Small intestine (tissue), 7 donors: ENCODE results near the gene ZNF490. TPM values are rescaled to one million over a fixed set of nuclear protein-coding genes. Genes with fewer than 3 reads are reported as not detected.
A peak's percentile ranks its signal among the peaks of the same experiment; 100 is the strongest.
"Not testable (repeated sequence)": the region's sequence is repeated elsewhere in the genome, so short reads cannot be mapped to it uniquely, and the experiment has no call there.

Source experiments
- DNase-seq, 2 donors: peaks; one replicate each; pipeline versions ENCODE4 v3.0.0 to v3.0.0-alpha.2; 2013
- FAIRE-seq: peaks from 2 replicates; lab custom pipeline; 2012; peaks lifted over from hg19 to GRCh38; lab: Jason Lieb, UNC
- H3K27ac ChIP-seq, 3 donors: one replicate each; pipeline ENCODE4 v1.5.1; 2013; ENCODE audit warnings: low read length in 2 of 3, mild to moderate bottlenecking in 2 of 3, control low read depth in 1 of 3, inconsistent platforms in 1 of 3, low read depth in 1 of 3, moderate library complexity in 1 of 3
- H3K27me3 ChIP-seq, 3 donors: one replicate each; pipeline ENCODE4 v1.6.1; 2013; ENCODE audit warnings: low read length in 3 of 3, inconsistent platforms in 1 of 3; ENCODE audit not compliant: control insufficient read depth in 3 of 3, insufficient read depth in 3 of 3
- H3K36me3 ChIP-seq, 3 donors: one replicate each; pipeline ENCODE4 v1.6.1; 2013; ENCODE audit warnings: low read length in 3 of 3, inconsistent platforms in 1 of 3, low read depth in 1 of 3, mild to moderate bottlenecking in 1 of 3, moderate library complexity in 1 of 3; ENCODE audit not compliant: control insufficient read depth in 3 of 3, insufficient read depth in 2 of 3
- H3K4me1 ChIP-seq, 3 donors: one replicate each; pipeline ENCODE4 v1.6.1; 2013; ENCODE audit warnings: low read length in 2 of 3, inconsistent platforms in 1 of 3, low read depth in 1 of 3, mild to moderate bottlenecking in 1 of 3, moderate library complexity in 1 of 3; ENCODE audit not compliant: control insufficient read depth in 3 of 3, insufficient read depth in 2 of 3
- H3K4me3 ChIP-seq, 3 donors: one replicate each; pipeline ENCODE4 v1.5.1; 2013; ENCODE audit warnings: low read length in 3 of 3, control low read depth in 1 of 3, inconsistent platforms in 1 of 3, low read depth in 1 of 3, mild to moderate bottlenecking in 1 of 3, moderate library complexity in 1 of 3
- H3K9me3 ChIP-seq, 2 donors: one replicate each; pipeline ENCODE4 v1.6.1; 2013; ENCODE audit warnings: low read depth in 1 of 2, low read length in 1 of 2; ENCODE audit not compliant: control insufficient read depth in 2 of 2, insufficient read depth in 1 of 2
- WGBS, 3 donors: extraction: QIAGEN DNeasy Blood & Tissue Kit; methylation state at CpG; one replicate each; pipeline ENCODE4 v1.1.7; 2013; 5-methylcytosine and 5-hydroxymethylcytosine counted together
- polyA plus RNA-seq, 4 donors: library from polyadenylated mRNA; stranded (reverse) in 3 of 4; unstranded in 1 of 4; fragments of 200-250 nt in 3 of 4; fragments of 120-200 nt in 1 of 4; gene quantifications; one replicate each; pipeline versions ENCODE4 v1.2.1 to v1.2.3, GENCODE V29; 2013
- donor health status: healthy with polysubstance abuse.
- donor health status: control.
- donor health status: control.
- donor health status: Bipolar disorder and iron deficiency.
- donor health status: healthy.

ZNF490 gene
- polyA plus RNA-seq, 4 donors, result 0.45 to 3.0 (median 1.0) TPM; not detected in 1

- no peak overlapping the region for H3K4me3 ChIP-seq
Observed at GRCh38 chr19:12636631-12637030, 26.0 kb upstream of the ZNF490 start.

DNA sequence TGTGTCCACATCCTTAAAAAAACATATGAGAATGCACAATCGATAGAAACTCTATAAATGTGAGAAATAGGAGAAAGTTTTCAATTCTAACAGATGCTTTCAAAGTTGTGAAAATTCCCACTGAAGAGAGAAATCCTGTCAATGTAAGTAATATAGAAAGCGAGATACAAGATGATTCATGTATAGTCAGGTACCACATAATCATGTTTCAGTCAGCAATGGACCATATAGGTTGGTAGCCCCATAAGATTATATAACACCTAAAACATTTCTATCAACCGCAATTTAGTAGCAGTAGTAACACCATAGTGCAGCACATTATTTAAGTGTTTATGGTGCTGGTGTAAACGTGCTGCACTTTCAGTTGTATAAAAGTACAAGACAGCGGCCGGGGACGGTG, 18.6 kb upstream of the ZNF490 start:
- DNase-seq, result no peak
- Histone ChIP-seq H3K27ac (no peak overlapping the region), H3K4me1 (no peaks in the 10 kb centered on the region), H3K9me3 (peaks cover 0 to 44% of the 10 kb centered on the region in 2 donors), H3K36me3 (peaks cover 18 to 45% (median 35%) of the 10 kb centered on the region in 3 donors), H3K4me3 (no peak overlapping the region), H3K27me3 (no peaks in the 10 kb centered on the region)
- FAIRE-seq, result no peak
- 89 to 99% (median 97%) methylated on average over 7 of the region's 7 CpGs for WGBS, 3 donors

More at GRCh38 chr19:12636631-12637030, 26.0 kb upstream of the ZNF490 start:
- H3K27ac ChIP-seq, result no peak overlapping the region
- DNase-seq (no peak), FAIRE-seq (no peak)
- no peaks in the 10 kb centered on the region for H3K36me3 ChIP-seq
- WGBS, 3 donors, result 19 to 76% (median 56%) methylated on average over 13 of the region's 13 CpGs
- H3K27me3 ChIP-seq, result no peaks in the 10 kb centered on the region
- H3K4me1 ChIP-seq, result peaks cover 0 to 8% (median 0%) of the 10 kb centered on the region in 3 donors
- H3K9me3 ChIP-seq, result no peaks in the 10 kb centered on the region

- H3K36me3 ChIP-seq, result peaks cover 18 to 53% (median 35%) of the 10 kb centered on the region in 3 donors
- FAIRE-seq, result no peak
- H3K27ac ChIP-seq, result no peak overlapping the region
- peaks cover 0 to 44% of the 10 kb centered on the region in 2 donors for H3K9me3 ChIP-seq
- DNase-seq, result no peak
- H3K27me3 ChIP-seq, result no peaks in the 10 kb centered on the region
- no peaks in the 10 kb centered on the region for H3K4me1 ChIP-seq
- 97 to 99% (median 98%) methylated on average over 17 of the region's 17 CpGs for WGBS, 3 donors
- H3K4me3 ChIP-seq, result peak overlapping the region in 1 of 3 donors; percentile 15
Observed at GRCh38 chr19:12628040-12629022, 17.7 kb upstream of the ZNF490 start.

- no peak overlapping the region for H3K4me3 ChIP-seq
- FAIRE-seq, result no peak
Observed at GRCh38 chr19:12626958-12627357, 16.3 kb upstream of the ZNF490 start.

DNA sequence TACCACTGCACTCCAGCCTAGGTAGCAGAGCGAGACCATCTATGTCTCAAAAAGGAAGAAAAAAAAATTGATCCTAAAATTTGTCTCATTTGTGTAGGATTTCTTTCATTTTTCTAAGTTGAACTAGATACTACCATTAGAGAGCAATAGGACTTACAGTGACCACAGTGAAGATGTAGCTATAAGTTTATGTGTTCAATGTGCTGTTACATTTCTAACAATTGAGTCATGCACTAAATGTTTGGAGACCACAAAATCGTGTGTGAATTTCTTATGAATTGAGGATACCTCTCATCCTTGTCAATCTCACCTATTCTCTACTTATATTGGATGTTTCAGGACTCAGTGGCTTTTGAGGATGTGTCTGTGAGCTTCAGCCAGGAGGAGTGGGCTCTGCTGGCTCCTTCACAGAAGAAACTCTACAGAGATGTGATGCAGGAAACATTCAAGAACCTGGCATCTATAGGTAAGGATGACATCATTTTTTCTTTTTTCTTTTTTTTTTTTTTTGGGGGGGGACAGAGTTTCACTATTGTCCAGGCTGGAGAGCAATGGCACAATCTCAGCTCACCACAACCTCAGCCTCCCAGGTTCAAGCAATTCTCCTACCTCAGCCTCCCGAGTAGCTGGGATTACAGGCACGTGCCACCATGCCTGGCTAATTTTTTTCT, 12.9 kb upstream of the ZNF490 start:
- H3K36me3 ChIP-seq, result peaks cover 18 to 54% (median 27%) of the 10 kb centered on the region in 3 donors
- H3K4me1 ChIP-seq, result no peaks in the 10 kb centered on the region
- FAIRE-seq (no peak), DNase-seq (no peak)
- H3K9me3 ChIP-seq, result peaks cover 0 to 57% of the 10 kb centered on the region in 2 donors
- WGBS, 3 donors, result 92 to 98% (median 92%) methylated on average over 4 of the region's 4 CpGs
- no peaks in the 10 kb centered on the region for H3K27me3 ChIP-seq
- H3K27ac ChIP-seq, result no peak overlapping the region
- H3K4me3 ChIP-seq, result no peak overlapping the region

More at GRCh38 chr19:12626958-12627357, 16.3 kb upstream of the ZNF490 start:
- H3K36me3 ChIP-seq, result peaks cover 18 to 58% (median 37%) of the 10 kb centered on the region in 3 donors
- H3K9me3 ChIP-seq, result peaks cover 0 to 54% of the 10 kb centered on the region in 2 donors
- 85 to 91% (median 87%) methylated on average over 8 of the region's 8 CpGs for WGBS, 3 donors
- DNase-seq, result no peak
- no peaks in the 10 kb centered on the region for H3K27me3 ChIP-seq
- no peak overlapping the region for H3K27ac ChIP-seq
- no peaks in the 10 kb centered on the region for H3K4me1 ChIP-seq

DNA sequence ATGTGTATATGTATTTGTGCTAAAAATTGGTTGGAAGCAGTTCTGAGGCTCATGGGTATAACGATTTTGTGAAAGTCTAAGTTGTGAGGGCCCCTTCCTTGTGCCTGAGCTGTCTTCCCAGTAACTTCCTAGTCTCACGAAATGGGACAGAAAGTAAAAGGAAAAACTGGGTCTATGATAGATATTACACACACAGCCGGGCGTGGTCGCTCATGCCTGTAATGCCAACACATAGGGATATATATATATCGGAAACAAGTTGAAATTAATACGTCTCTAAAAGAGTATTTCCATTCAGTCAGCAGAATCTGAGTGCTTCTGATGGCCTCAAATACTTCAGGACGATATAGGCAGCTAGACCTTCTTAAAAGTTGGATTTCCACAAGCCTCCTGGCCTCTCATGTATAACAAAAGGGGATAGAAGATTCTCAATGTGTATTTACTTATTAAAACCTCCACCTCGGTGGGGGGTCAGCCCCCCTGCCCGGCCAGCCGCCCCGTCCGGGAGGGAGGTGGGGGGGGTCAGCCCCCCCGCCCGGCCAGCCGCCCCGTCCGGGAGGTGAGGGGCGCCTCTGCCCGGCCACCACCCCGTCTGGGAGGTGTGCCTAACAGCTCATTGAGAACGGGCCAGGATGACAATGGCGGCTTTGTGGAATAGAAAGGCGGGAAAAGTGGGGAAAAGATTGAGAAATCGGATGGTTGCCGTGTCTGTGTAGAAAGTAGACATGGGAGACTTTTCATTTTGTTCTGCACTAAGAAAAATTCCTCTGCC, 10.8 kb upstream of the ZNF490 start:
- not testable (repeated sequence) for H3K27me3 ChIP-seq, FAIRE-seq, H3K4me3 ChIP-seq, H3K27ac ChIP-seq, DNase-seq, H3K4me1 ChIP-seq
- peaks cover 11 to 48% (median 14%) of the 10 kb centered on the region in 3 donors for H3K36me3 ChIP-seq
- peaks cover 0 to 38% of the 10 kb centered on the region in 2 donors for H3K9me3 ChIP-seq
- 76 to 95% (median 85%) methylated on average over 10 to 26 of the region's 26 CpGs for WGBS, 3 donors

- peaks cover 4 to 35% (median 4%) of the 10 kb centered on the region in 3 donors for H3K36me3 ChIP-seq
- H3K27ac ChIP-seq, result no peak overlapping the region
- H3K9me3 ChIP-seq, result peaks cover 0 to 17% of the 10 kb centered on the region in 2 donors
- H3K4me3 ChIP-seq, result no peak overlapping the region
- peaks cover 0 to 6% (median 0%) of the 10 kb centered on the region in 3 donors for H3K4me1 ChIP-seq
- DNase-seq (no peak), FAIRE-seq (no peak)
- WGBS, 3 donors, result 79 to 100% (median 86%) methylated on average over 4 of the region's 4 CpGs
- H3K27me3 ChIP-seq, result no peaks in the 10 kb centered on the region
Observed at GRCh38 chr19:12617646-12618045, 7.0 kb upstream of the ZNF490 start.
